Measurements from ENCODE around the gene TEX19. TPM values are rescaled to one million over a fixed set of nuclear protein-coding genes. Genes with fewer than 3 reads are reported as not detected.
"Not testable (repeated sequence)": the region's sequence is repeated elsewhere in the genome, so short reads cannot be mapped to it uniquely, and the experiment has no call there.

TEX19 gene
- total and polyA plus RNA-seq, 4 donors, result 0.03 TPM; not detected in 3

DNA sequence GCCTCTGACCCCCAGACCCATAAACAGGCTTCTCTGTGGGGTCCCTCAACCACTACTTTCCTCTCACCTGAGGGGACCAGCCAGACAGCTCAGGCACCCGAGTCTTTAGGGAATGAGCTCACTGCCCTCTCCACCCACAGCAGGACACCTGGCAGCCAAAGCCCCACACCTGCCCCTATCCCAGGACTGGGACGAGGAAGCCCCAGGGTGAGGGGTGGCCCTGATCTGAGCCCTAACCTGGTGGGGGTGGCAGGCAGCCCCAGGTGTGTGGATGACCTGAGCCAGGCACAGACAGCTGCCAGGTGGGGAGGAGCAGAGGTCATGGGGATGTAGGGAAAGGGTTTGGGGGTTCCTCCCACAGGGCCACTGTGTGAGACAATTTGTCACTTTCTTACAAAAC, 1.7 kb upstream of the TEX19 start:
- Histone ChIP-seq H3K27me3 (ENCODE audit: control insufficient read depth in 3 of 3, insufficient read depth in 3 of 3, low read length in 2 of 3) (peaks cover 0 to 9% (median 5%) of the 10 kb centered on the region in 3 donors), H3K9ac (ENCODE audit: insufficient read depth in 1 of 2, low read length in 2 of 2) (no peak overlapping the region), H3K27ac (ENCODE audit: low read depth in 1 of 2, low read length in 1 of 2) (peak overlapping the region in 1 of 2 donors; percentile 28), H3K4me3 (no peak overlapping the region), H3K9me3 (ENCODE audit: control insufficient read depth in 4 of 4, insufficient read depth in 3 of 4, low read length in 3 of 4) (no peaks in the 10 kb centered on the region), H3K36me3 (ENCODE audit: control insufficient read depth in 4 of 4, insufficient read depth in 4 of 4, low read length in 4 of 4) (no peaks in the 10 kb centered on the region), H3K4me1 (ENCODE audit: control insufficient read depth in 5 of 5, insufficient read depth in 5 of 5, low read length in 5 of 5) (peaks cover 0 to 11% (median 0%) of the 10 kb centered on the region in 5 donors)
- no peak for DNase-seq
- no peak for TF ChIP-seq CTCF (IDR thresholded peaks at IDR 0.05; ENCODE audit: control extremely low read depth, extremely low read depth)
- no peak for ATAC-seq (ENCODE audit: insufficient read depth, low FRiP score)
- WGBS, 2 donors, result 78 to 80% methylated on average over 2 of the region's 2 CpGs

DNA sequence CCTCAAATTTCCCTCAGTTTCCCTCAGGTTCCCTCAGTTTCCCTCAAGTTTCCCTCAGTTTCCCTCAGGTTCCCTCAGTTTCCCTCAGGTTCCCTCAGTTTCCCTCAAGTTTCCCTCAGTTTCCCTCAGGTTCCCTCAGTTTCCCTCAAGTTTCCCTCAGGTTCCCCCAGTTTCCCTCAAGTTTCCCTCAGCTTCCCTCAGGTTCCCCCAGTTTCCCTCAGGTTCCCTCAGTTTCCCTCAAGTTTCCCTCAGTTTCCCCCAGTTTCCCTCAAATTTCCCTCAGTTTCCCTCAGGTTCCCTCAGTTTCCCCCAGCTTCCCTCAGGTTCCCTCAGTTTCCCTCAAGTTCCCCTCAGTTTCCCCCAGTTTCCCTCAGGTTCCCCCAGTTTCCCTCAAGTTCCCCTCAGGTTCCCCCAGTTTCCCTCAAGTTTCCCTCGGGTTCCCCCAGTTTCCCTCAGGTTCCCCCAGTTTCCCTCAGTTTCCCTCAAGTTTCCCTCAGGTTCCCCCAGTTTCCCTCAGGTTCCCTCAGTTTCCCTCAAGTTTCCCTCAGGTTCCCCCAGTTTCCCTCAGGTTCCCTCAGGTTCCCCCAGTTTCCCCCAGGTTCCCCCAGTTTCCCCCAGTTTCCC, 516 bp downstream of the TEX19 start:
- not testable (repeated sequence) for ATAC-seq (ENCODE audit: insufficient read depth, low FRiP score)

GRCh38 chr17:82361885-82362633, 3.0 kb downstream of the TEX19 start:
- no peak overlapping the region for H3K27ac ChIP-seq (ENCODE audit: low read depth in 1 of 2, low read length in 1 of 2)
- H3K4me3 ChIP-seq, result no peak overlapping the region
- peaks cover 0 to 5% (median 0%) of the 10 kb centered on the region in 5 donors for H3K4me1 ChIP-seq (ENCODE audit: control insufficient read depth in 5 of 5, insufficient read depth in 5 of 5, low read length in 5 of 5)
- H3K27me3 ChIP-seq (ENCODE audit: control insufficient read depth in 3 of 3, insufficient read depth in 3 of 3, low read length in 2 of 3), result peaks cover 0 to 9% (median 5%) of the 10 kb centered on the region in 3 donors
- H3K9me3 ChIP-seq (ENCODE audit: control insufficient read depth in 4 of 4, insufficient read depth in 3 of 4, low read length in 3 of 4), result no peaks in the 10 kb centered on the region
- no peaks in the 10 kb centered on the region for H3K36me3 ChIP-seq (ENCODE audit: control insufficient read depth in 4 of 4, insufficient read depth in 4 of 4, low read length in 4 of 4)
- TF ChIP-seq CTCF (IDR thresholded peaks at IDR 0.05; ENCODE audit: control extremely low read depth, extremely low read depth), result no peak
- 95 to 97% methylated on average over 6 of the region's 6 CpGs for WGBS, 2 donors
- ATAC-seq (ENCODE audit: insufficient read depth, low FRiP score) (no peak), DNase-seq (no peak)
- no peak overlapping the region for H3K9ac ChIP-seq (ENCODE audit: insufficient read depth in 1 of 2, low read length in 2 of 2)

More for the DNA sequence above, 516 bp downstream of the TEX19 start:
- H3K27ac ChIP-seq (ENCODE audit: low read depth in 1 of 2, low read length in 1 of 2); DNase-seq; H3K9me3 ChIP-seq (ENCODE audit: control insufficient read depth in 4 of 4, insufficient read depth in 3 of 4, low read length in 3 of 4); H3K4me3 ChIP-seq; H3K36me3 ChIP-seq (ENCODE audit: control insufficient read depth in 4 of 4, insufficient read depth in 4 of 4, low read length in 4 of 4); H3K9ac ChIP-seq (ENCODE audit: insufficient read depth in 1 of 2, low read length in 2 of 2); H3K27me3 ChIP-seq (ENCODE audit: control insufficient read depth in 3 of 3, insufficient read depth in 3 of 3, low read length in 2 of 3): not testable (repeated sequence)
- 69 to 91% methylated on average over 1 of the region's 1 CpG for WGBS, 2 donors
- peaks cover 0 to 11% (median 0%) of the 10 kb centered on the region in 5 donors for H3K4me1 ChIP-seq (ENCODE audit: control insufficient read depth in 5 of 5, insufficient read depth in 5 of 5, low read length in 5 of 5)

- peaks cover 0 to 5% (median 0%) of the 10 kb centered on the region in 5 donors for H3K4me1 ChIP-seq (ENCODE audit: control insufficient read depth in 5 of 5, insufficient read depth in 5 of 5, low read length in 5 of 5)
- ATAC-seq (ENCODE audit: insufficient read depth, low FRiP score) (no peak), DNase-seq (no peak)
- H3K27ac ChIP-seq (ENCODE audit: low read depth in 1 of 2, low read length in 1 of 2), result no peak overlapping the region
- no peaks in the 10 kb centered on the region for H3K36me3 ChIP-seq (ENCODE audit: control insufficient read depth in 4 of 4, insufficient read depth in 4 of 4, low read length in 4 of 4)
- no peak overlapping the region for H3K9ac ChIP-seq (ENCODE audit: insufficient read depth in 1 of 2, low read length in 2 of 2)
- 80 to 84% methylated on average over 6 of the region's 6 CpGs for WGBS, 2 donors
- no peak for TF ChIP-seq CTCF (IDR thresholded peaks at IDR 0.05; ENCODE audit: control extremely low read depth, extremely low read depth)
- no peaks in the 10 kb centered on the region for H3K9me3 ChIP-seq (ENCODE audit: control insufficient read depth in 4 of 4, insufficient read depth in 3 of 4, low read length in 3 of 4)
- no peak overlapping the region for H3K4me3 ChIP-seq
- H3K27me3 ChIP-seq (ENCODE audit: control insufficient read depth in 3 of 3, insufficient read depth in 3 of 3, low read length in 2 of 3), result peaks cover 0 to 10% (median 7%) of the 10 kb centered on the region in 3 donors
Measured at GRCh38 chr17:82365606-82366295, 6.7 kb downstream of the TEX19 start.

Measured in lung (tissue), 12 donors.